CD4-positive, alpha-beta T cell treated with Interleukin-6 for 4 hours (primary cell): ENCODE results near the gene APOBEC3A.

ENCODE experiments used
- DNase-seq: peaks from one replicate; pipeline ENCODE4 v3.0.0-alpha.2; 2020; ENCODE audit warnings: mixed read lengths

Gene APOBEC3A

GRCh38 chr22:38957046-38957770 lies at the start of gene APOBEC3A:
Gene APOBEC3A (plus strand): TSS chr22:38957609. CDS start chr22:38957692, 83 bp downstream.
- no peak for DNase-seq

- DNase-seq, result no peak
Measured at GRCh38 chr22:38907767-38908166, 49.6 kb upstream of the APOBEC3A start.

GRCh38 chr22:38911434-38911833 lies 46.0 kb upstream of the APOBEC3A start:
- no peak for DNase-seq

GRCh38 chr22:38919631-38920190 lies 37.7 kb upstream of the APOBEC3A start:
- DNase-seq, result no peak

GRCh38 chr22:38921120-38921519 lies 36.3 kb upstream of the APOBEC3A start:
- no peak for DNase-seq

GRCh38 chr22:38921806-38922205 lies 35.6 kb upstream of the APOBEC3A start:
- DNase-seq, result no peak

GRCh38 chr22:38923463-38924346 lies 33.7 kb upstream of the APOBEC3A start:
- DNase-seq, result no peak

GRCh38 chr22:38924347-38924952 lies 33.0 kb upstream of the APOBEC3A start:
- no peak for DNase-seq

GRCh38 chr22:38925571-38926041 lies 31.8 kb upstream of the APOBEC3A start:
- no peak for DNase-seq

- DNase-seq, result peak; percentile 63
Measured at GRCh38 chr22:38927033-38927781, 30.2 kb upstream of the APOBEC3A start.

- DNase-seq, result no peak
Measured at GRCh38 chr22:38930512-38930911, 26.9 kb upstream of the APOBEC3A start.

- no peak for DNase-seq
Measured at GRCh38 chr22:38935023-38935422, 22.4 kb upstream of the APOBEC3A start.

GRCh38 chr22:38935616-38936015 lies 21.8 kb upstream of the APOBEC3A start:
- no peak for DNase-seq

- no peak for DNase-seq
Measured at GRCh38 chr22:38936562-38936961, 20.8 kb upstream of the APOBEC3A start.

- DNase-seq, result no peak
Measured at GRCh38 chr22:38937036-38937435, 20.4 kb upstream of the APOBEC3A start.

- DNase-seq, result no peak
Measured at GRCh38 chr22:38937541-38937940, 19.9 kb upstream of the APOBEC3A start.

- DNase-seq, result no peak
Measured at GRCh38 chr22:38938221-38938620, 19.2 kb upstream of the APOBEC3A start.

GRCh38 chr22:38938925-38939324 lies 18.5 kb upstream of the APOBEC3A start:
- no peak for DNase-seq

- DNase-seq, result no peak
Measured at GRCh38 chr22:38940811-38941384, 16.5 kb upstream of the APOBEC3A start.

- DNase-seq, result peak; percentile 38
Measured at GRCh38 chr22:38941488-38941987, 15.9 kb upstream of the APOBEC3A start.

- no peak for DNase-seq
Measured at GRCh38 chr22:38942702-38943101, 14.7 kb upstream of the APOBEC3A start.

GRCh38 chr22:38943201-38943600 lies 14.2 kb upstream of the APOBEC3A start:
- no peak for DNase-seq
